Fibroblast of peridontal ligament (primary cell): Measurements from ENCODE around the gene C9.
"Not testable (repeated sequence)": the region's sequence is repeated elsewhere in the genome, so short reads cannot be mapped to it uniquely, and the experiment has no call there.

ENCODE experiments used
- DNase-seq: peaks from one replicate; pipeline ENCODE4 v3.0.0-alpha.2; 2010; ENCODE audit errors: extremely low read depth

The C9 gene

DNA sequence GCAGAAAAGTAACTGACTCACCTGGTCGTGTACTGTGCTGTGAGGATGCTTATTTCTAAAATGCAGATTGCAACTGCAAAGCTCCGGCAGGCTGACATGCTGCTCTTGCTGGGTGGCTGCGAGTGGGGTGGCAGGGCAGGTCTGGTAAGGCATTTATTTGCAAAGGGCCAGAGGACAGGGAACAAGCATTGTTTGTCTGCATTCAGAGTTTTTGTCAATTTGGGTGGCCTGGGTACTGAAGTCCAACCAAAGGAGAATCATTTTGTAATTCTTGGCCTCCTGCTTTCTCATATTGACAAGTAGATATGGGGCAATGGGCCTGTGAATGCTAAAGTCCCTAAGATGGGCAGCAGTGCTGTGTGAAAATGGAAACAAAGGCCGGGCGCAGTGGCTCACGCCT, at the start of gene C9:
C9 (minus strand) TSS at position 129 of the 400 bp plus-strand sequence; CDS start at position 98, 31 bp downstream.
- no peak for DNase-seq

DNA sequence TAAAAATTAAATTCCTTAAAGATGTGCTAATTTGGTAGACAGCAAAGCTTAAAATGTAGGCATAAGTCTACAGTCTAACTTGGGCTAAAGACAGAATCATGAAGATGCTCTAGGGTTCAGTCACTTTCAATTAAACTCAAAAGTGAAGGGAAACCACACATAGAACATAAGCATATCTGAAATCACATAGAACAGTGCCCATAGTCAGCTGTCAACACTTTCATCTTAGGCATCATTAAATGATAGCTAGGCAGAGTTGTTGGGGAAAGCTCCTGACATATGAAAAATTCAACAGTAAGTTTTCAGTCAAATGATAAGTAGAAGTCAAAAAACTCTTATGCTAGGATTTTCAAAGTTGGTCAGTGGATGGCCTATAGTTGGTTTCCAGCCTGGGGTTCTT, 49.5 kb upstream of the C9 start:
- no peak for DNase-seq

DNA sequence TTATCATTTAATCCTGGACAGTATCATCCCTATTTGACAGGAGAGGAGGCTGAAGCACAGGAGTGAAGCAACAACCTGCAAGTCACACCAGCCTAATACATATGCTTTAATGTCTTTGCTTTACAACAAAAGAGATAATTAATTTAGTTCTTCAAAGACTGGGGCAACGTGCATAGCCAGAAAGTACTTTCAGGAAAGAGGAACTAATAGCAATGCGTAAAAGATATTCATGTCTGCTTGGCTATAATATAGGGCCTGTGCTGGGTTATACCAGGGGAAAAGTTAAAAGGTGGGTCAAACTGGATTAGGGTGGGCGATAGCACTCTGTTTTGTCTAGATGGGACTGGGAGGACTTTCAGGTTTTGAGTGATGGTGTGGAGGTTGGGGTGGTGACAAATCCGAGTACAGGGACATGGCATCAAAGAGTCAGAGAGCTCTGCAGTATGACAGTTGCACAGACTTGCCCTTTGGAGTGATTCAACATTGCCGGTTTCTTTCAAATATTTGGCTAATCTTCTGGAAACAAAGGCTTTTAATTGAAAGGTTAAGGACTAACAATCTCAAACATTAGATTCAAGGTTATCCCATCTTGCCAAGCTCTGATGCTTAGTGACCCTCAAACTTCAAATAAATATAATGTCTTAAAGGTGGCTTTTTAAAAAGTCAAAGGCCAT, 48.6 kb upstream of the C9 start:
- no peak for DNase-seq

DNA sequence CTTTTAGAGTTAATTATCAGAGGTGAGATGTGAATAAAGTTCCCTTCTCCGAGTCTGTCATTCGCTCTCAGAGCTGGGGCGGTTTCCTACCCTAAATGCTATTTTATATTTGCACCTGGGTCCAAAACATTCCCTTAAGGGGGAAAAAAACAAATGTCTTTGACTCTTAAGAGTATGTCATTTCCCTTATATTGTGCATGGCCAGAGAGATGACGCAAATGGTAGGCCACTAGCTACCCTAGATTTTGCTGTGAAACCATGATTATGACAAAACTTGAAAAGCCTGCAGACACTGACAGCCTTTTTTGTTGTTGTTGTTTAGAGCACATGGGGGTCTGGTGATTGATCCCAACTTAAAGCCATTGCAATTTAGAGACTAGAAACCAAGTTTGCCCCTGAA, 47.7 kb upstream of the C9 start:
- no peak for DNase-seq

DNA sequence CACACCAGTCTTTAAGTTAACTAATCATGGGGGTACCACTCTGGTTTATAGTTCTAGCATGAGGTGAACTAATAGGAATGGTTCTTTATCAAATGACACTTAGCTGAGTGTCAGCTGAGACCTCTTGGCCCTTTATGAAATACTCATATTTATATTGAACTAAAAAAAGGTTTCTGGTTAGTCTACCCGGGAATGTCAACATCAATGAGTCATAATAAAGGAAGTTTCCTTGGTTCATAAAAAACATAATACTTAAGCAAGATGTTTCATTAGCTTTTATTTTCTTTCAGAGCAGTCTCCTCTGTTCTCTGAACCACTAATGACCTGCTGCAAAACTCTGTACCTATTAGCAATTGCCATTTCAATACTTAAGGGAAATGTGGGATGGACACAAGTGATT, 46.8 kb upstream of the C9 start:
- DNase-seq = peak; percentile 82

DNA sequence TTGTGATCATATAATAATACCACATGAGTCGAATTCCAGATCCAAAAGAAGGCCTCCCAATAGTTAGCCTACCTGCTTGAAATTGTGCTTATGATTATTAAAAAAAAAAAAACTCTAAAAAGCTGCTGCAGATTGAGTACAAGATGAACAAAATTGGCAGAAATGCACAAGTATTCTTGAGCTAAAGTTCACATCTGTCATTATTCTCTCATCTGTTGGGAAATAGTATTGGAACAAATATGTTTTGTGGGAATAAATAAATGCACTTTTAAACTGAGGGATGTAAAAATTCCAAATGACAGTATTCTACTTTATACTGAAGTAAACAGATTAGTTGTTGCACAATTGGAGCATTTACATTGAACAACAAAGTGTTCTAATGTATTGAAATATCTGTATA, 44.7 kb upstream of the C9 start:
- no peak for DNase-seq

DNA sequence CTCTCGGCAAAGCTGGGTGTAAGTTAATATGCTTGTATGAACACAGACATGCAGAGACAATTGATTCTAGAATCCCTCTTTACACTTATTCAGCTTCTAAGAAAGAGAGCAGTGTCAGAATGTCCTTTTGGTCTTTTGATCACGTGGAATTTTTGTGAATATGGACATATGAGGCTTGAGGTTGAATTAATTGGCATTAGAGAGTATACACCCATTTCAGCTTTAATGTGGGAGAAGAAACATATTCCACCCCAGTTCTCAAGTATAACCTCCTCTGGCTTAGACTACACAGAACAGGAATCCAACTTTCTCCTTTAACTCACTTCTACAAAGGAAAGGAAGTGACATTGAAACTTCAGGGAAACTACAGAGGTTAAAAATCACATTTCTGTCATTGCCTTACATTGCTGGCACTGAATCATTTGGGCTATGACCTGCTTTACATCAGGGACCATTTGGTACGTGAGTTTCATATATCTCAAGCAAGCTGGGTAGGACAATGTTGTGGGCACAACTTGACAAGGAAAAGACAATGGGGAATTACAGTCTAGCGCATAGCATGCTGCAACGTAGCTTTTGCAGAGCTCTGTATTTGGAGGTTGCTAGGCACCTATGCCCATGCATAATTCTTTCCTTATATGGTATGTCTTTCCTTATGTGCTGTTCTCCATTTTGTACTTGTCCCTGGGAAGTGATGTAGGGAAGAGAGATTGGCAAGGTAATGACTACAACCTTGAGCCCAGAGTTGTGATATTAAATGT, 41.0 kb upstream of the C9 start:
- no peak for DNase-seq

DNA sequence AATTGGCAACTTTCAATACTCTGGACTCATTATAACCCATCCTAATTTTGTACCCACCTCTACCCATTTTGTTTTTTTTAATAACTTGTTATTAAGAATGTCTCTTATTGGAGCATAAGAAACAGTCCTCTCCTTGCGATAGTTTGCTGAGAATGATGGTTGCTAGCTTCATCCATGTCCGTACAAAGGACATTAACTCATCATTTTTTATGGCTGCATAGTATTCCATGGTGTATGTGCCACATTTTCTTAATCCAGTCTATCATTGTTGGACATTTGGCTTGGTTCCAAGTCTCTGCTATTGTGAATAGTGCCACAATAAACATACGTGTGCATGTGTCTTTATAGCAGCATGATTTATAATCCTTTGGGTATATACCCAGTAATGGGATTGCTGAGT, 39.5 kb upstream of the C9 start:
- DNase-seq = not testable (repeated sequence)

DNA sequence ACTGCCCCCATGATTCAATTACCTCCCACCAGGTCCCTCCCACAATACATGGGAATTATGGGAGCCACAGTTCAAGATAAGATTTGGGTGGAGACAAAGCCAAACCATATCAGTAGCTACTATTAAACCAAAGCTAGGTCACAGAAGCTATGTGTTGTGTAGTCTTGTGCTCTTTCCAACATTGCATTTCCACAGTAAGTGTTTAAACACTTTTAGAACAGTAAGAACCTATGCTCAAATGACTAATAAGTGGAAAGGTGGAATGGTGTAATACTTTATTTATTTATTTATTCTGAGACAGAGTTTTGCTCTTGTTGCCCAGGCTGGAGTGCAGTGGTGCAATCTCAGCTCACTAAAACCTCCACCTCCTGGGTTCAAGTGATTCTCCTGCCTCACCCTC, 37.8 kb upstream of the C9 start:
- not testable (repeated sequence) for DNase-seq

DNA sequence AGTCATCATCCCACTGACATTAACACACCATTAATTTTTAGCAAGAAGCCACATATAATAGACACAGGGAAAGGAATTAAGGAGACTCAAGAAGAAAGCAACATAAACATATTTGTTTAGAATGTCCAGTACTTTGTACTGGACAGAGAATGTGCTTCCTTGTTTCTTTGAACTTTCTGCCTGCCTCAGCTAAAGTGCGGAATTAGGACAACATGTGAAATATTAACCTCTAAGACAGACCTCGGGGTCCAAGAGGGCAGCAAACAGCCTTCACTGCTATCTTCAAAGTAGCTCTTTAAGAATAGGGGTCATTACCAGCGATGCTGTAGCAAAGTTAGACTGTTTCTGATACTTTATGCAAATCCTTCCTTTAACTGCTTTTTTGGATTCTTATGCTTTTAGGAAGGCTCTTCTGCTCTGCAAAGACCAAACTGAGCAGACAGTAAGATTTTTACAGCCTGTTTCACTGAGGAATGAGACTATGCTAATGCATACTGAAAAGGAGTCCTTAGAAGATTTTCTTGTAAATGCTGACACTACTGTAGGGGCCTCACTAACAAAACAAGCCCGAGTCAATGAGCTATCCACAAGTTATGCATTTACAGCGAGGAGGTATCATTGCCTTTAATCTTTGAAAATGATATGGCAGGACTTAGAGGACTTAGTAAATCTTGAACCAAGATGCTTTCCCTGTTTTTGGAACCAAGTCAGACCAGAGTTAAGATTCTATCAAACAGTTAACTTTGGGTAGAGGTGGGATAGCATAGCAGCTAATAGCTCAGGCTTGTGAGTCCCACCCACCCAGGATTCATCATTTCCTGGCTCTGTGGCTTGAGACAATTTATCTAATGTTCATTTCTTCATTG, 36.7 kb upstream of the C9 start:
- no peak for DNase-seq

DNA sequence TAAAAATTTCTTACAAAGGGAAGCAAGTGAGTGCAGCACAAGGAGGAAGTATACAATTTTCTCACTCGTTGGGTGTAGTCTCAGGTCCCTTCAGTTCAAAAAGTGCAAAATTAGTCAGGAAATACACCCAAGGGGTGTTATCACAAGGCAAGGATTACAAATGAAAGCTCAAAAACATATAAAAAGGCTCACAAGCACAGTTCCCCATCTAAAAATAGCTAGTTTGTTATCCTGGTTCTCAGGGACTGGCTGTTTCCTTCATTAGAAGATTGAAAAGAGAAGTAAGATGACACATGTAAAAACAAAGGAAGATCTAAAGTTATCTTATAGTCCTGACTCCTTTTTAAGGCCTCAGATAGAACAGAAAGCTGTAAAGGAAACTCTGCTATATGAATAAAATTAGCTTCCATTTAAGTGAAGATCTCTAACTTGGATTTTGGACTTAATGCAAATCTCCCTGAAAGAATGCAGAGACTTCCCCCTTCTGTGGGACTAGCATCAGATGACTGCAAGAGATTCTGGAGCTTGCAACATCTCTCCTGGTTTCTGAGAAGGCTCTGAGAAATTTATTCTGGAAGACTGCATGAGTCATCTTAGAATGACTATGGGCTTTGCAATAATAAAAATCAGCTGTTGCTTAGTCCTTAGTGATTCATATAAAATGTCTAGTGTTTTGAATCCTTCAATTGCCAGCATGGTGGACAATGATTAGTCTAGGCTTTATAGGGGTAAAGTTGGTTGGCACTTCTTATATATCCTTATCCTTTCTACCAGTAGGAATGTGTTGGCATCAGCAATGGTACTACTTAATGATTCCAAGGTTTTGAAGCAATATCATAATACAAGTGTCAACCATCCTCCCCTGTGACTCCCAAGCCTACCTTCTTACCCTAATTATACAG, 35.1 kb upstream of the C9 start:
- DNase-seq = peak; percentile 99

DNA sequence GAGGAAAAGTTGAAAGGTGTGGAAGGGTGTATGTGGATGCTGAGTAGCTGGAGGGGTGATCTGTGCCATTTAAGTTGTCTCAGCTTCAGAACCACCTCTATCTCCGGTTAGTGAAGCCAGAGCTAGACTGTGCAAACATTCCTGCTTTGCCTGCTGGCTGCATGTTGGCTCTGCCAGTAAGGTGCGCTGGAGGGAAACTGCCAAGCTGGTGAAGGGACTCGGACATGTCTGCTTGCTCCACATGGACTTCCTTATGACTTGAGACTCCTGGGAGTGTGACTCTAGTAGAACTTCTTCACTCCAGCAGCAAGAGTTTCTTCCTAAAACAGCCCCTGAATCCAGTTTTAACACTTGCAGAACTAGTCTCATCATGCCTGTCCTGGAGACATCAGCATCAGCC, 32.5 kb upstream of the C9 start:
- DNase-seq = no peak

DNA sequence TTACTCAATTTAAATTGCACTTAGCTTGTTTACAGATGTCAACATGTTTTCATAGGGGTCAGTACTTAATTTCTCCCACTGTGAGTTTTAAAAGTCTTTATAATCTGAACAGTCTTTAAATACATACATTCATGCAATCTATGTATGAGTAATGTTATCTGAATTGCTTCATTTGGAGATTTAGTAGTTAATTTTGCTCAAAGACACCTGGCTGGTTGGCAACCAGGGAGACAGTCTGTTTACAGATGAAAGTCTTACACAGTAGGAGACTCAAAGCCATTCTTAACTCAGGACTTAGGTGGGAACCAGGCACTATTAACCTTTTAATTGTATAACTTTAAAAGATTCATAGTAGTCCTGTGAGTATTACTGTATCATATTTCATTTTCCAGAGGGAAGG, 31.2 kb upstream of the C9 start:
- DNase-seq = no peak

DNA sequence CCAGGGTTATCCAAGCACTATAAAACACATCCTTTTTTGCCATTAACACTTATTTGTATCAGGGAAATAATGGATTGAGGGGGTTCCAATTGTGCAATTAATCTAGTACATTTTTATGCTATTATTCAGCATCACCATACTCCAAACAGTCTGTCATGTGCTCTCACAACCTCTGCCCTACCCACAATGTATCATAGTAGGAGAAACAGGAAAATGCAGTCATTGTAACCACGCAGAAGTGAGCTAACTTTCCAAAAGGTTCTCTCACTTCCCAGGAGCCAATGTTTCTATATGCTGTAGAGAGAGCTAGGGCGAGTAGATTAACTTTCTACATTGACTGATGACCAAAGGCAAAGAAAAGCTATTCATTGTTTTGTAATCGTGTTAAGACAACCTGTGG, 30.7 kb upstream of the C9 start:
- DNase-seq = peak; percentile 68

DNA sequence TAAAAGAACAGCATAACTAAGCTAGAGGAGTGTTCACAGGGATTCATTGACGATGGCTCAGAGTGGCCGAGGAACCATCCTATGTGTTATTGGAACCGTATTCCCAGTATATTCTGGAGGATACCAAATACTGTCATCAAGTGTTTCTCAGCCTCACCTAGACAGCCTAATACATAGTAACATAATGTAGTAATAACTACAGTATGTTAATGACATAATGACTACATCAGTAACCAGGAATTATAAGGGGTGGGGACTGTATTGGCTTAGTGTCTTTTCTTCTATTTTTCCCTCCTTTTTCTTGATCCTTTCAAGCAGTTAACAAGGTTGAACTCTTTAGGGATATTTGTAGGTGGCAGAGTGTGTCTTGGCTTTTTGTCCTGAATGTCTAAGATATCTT, 26.6 kb upstream of the C9 start:
- DNase-seq = no peak

DNA sequence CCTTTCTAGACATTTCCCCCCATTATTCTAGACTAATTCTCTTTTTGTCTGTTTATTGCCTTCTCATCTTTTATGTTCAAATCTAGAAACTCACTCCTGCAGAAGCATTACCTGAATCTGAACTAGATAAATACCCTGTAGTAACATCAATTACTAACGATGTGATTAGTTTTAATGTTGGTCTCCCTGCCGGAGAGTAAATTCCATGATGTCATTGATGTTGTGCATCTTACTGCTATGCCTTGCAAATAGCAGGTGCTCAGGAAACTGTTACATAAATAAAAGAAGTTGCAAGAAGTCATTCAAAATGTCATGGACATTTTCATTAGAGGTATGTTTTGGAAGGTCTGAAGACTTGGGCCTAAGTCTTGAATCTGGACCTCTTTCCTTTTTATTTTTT, 23.0 kb upstream of the C9 start:
- DNase-seq = no peak

DNA sequence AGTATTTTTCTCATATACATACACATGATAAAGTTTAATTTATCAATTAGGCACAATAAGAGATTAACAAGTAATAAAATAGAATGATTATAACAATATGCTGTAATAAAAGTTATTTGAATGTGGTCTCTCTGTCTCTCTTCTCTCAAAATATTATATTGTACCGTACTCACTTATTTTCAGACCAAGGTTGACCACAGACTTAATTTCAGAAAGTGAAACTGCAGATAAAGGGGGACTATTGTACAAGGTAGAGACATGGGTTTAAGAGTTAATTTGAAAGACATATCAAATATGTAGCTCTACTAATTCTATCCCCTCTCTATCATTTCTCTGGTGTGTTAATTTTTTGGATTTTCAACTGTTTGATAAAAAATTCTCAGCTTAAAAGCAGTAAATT, 20.0 kb upstream of the C9 start:
- DNase-seq = no peak

DNA sequence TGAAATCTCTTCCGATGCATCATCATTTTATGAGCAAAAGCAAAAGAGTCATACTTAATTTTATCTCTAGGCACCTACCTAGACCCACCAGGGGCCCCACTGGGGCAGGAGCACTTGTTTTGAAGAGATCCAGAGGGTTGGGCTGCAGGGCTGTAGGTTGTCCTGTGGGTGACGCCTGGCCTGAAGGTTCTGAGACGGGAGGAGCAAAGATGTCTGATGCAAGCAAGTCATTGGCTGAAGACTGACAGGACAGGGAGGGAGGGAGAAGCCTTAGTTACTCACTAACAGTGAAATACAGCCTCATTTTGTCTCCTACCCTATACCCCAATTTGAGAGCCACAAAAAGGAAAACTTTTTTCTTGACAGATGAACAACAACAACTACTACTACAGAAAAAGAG, 17.1 kb upstream of the C9 start:
- no peak for DNase-seq

DNA sequence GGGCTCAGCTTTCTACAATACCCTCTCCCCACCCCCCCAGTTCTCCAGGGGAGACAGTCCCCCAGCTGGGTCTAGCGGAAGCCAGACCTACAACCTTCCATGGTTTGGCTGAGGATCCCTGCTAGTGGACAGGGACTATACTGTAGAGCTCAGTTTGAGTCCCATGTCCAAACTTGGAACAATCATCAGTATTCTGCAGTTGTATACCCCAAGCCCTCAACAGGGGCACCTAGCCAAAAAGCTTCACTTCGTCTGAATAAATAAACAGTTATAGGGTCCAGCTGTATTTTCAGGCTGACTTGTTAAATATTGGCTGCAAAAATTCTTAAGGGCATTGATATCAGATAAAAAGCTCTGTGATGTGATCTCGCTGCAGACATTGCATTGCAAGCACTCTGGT, 15.4 kb upstream of the C9 start:
- DNase-seq = no peak

DNA sequence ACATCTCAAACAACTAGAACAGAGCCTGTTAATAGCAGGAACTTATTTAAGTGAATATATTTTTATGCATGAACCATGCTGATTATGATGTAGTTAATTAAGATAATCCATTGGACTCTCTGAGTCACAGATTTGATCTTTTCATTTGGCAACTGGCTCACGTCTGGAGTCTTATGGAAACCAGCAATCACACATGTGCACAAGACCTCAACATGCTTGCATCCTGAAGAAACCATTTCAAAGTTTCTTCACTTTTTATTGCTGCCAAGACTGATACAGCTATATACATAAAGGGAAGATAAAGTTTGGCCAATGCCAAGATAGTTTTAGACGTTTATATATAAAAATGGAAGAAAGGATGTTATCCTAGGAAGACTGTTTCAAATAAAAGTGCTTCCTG, 13.3 kb upstream of the C9 start:
- no peak for DNase-seq

DNA sequence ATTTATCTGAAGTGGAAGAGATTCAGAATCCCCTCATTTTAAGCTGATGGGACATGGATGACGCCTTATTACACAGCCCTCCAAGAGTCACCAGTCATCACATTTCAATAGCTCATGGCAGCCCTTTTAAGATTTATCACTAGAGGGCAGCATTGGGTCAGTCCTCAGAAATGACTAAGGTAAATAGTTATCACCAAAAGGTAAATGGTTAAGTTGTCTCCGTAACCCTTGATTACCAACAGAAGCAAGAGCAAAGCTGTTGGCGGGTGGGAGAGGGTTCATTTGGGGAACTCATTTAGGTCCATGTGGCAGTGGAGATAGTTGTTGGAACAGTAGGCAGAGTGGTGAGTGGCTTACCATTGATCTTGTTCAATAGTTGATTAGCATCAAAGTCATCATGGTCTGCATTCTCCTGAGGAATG, 12.0 kb upstream of the C9 start:
- DNase-seq = peak; percentile 69

DNA sequence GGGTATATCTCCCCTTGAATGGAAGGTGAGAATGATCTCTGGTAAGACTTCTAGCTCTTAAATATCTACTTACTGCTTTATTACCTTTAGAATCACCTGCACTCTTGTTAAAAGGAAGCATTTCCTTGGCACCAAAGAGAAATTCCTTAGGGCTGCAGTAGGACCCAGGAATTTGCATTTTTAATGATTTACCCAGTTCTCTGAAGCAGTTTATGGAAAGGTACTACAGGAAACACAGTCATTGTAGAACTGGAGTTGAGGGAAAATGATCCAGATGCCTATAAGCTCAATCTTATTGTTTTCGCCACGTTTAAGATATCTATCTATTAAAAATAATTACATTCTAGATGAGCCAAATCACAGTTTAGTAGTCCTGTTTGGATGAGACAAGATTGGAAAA, 9.5 kb upstream of the C9 start:
- no peak for DNase-seq
